HG02588 (cell line): Measurements from ENCODE around the gene PMEL.
A peak's percentile ranks its signal among the peaks of the same experiment; 100 is the strongest.
"Not testable (repeated sequence)": the region's sequence is repeated elsewhere in the genome, so short reads cannot be mapped to it uniquely, and the experiment has no call there.

Experiments
- ATAC-seq: cut with Tn5 transposase; IDR thresholded peaks from one replicate; pipeline ENCODE4 v1.9.1; 2021; ENCODE audit warnings: mild to moderate bottlenecking, moderate library complexity; ENCODE audit not compliant: unreplicated experiment

The PMEL gene

GRCh38 chr12:55965941-55966407 lies at the start of gene PMEL:
Gene PMEL (minus strand): TSS chr12:55966042. CDS start chr12:55966011, 31 bp downstream.
- ATAC-seq: no peak

- no peak for ATAC-seq
These were observed 48.4 kb upstream of the PMEL start for GRCh38 chr12:56014205-56014604.

- no peak for ATAC-seq
These were observed 47.6 kb upstream of the PMEL start for GRCh38 chr12:56013482-56013881.

- ATAC-seq: no peak
These were observed 45.8 kb upstream of the PMEL start for GRCh38 chr12:56011509-56012090.

GRCh38 chr12:56010111-56010570 lies 44.3 kb upstream of the PMEL start:
- ATAC-seq: no peak

GRCh38 chr12:56007564-56008559 lies 42.0 kb upstream of the PMEL start:
- peak; percentile 33 for ATAC-seq

- no peak for ATAC-seq
These were observed 38.4 kb upstream of the PMEL start for GRCh38 chr12:56004211-56004610.

GRCh38 chr12:56003376-56003775 lies 37.5 kb upstream of the PMEL start:
- ATAC-seq: not testable (repeated sequence)

GRCh38 chr12:56001487-56002100 lies 35.8 kb upstream of the PMEL start:
- ATAC-seq: no peak

GRCh38 chr12:55999999-56000540 lies 34.2 kb upstream of the PMEL start:
- not testable (repeated sequence) for ATAC-seq

- not testable (repeated sequence) for ATAC-seq
These were observed 33.7 kb upstream of the PMEL start for GRCh38 chr12:55999522-55999921.

GRCh38 chr12:55997535-55997859 lies 31.7 kb upstream of the PMEL start:
- ATAC-seq: no peak

- peak; percentile 99 for ATAC-seq
These were observed 31.1 kb upstream of the PMEL start, which contains the start of gene SUOX for GRCh38 chr12:55996715-55997534. Gene SUOX (plus strand): TSS chr12:55997276. CDS start chr12:56002222, 4,946 bp downstream.

GRCh38 chr12:55996201-55996714 lies 30.4 kb upstream of the PMEL start:
- no peak for ATAC-seq

GRCh38 chr12:55995366-55995765 lies 29.5 kb upstream of the PMEL start:
- ATAC-seq: no peak

GRCh38 chr12:55993230-55993853 lies 27.5 kb upstream of the PMEL start:
- ATAC-seq: no peak

GRCh38 chr12:55991110-55991509 lies 25.3 kb upstream of the PMEL start:
- no peak for ATAC-seq

GRCh38 chr12:55985976-55986375 lies 20.1 kb upstream of the PMEL start:
- not testable (repeated sequence) for ATAC-seq

- no peak for ATAC-seq
These were observed 19.5 kb upstream of the PMEL start for GRCh38 chr12:55985341-55985740.

GRCh38 chr12:55984861-55985260 lies 19.0 kb upstream of the PMEL start:
- no peak for ATAC-seq
